Measurements from ENCODE around the gene FMNL2.

DNA sequence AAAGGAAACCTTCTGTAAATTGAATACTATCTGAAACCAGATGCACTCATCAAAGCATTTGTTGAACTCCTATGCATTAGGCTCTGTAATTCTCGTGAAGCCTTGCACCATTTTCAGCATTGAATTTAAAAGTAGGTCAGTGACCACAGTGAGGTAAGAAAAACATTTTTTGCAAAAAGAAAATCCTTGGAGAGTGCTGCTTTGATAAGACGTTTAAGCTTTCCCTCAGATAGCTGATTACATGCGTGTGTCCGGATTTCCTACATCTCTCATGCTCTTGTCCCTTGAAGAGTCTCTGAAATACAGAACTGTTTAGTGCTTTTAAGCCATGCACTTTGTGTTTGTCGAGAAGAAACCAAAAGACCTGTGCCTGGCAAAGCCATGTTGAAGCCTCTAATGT, 113.6 kb downstream of the FMNL2 start:
- TF ChIP-seq, protein P1, sequence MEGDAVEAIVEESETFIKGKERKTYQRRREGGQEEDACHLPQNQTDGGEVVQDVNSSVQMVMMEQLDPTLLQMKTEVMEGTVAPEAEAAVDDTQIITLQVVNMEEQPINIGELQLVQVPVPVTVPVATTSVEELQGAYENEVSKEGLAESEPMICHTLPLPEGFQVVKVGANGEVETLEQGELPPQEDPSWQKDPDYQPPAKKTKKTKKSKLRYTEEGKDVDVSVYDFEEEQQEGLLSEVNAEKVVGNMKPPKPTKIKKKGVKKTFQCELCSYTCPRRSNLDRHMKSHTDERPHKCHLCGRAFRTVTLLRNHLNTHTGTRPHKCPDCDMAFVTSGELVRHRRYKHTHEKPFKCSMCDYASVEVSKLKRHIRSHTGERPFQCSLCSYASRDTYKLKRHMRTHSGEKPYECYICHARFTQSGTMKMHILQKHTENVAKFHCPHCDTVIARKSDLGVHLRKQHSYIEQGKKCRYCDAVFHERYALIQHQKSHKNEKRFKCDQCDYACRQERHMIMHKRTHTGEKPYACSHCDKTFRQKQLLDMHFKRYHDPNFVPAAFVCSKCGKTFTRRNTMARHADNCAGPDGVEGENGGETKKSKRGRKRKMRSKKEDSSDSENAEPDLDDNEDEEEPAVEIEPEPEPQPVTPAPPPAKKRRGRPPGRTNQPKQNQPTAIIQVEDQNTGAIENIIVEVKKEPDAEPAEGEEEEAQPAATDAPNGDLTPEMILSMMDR (IDR thresholded peaks at IDR 0.05): no peak
- TF ChIP-seq POLR2A (IDR thresholded peaks at IDR 0.05): no peak

Measured in stomach (tissue), 4 donors.